K562 (cell line): ENCODE measurements around the gene CACNA2D2. TPM values are rescaled to one million over a fixed set of nuclear protein-coding genes. Genes with fewer than 3 reads are reported as not detected.
A peak's percentile ranks its signal among the peaks of the same experiment; 100 is the strongest.

Experiments used
- ATAC-seq: fragments of 200-7000 bp; cut with Tn5 transposase; 3 replicates; pipeline ENCODE4 v1.9.1; 2020; ENCODE audit warnings: moderate library complexity
- BruUV-seq: library from RNA; stranded (reverse); fragments of 400-500 nt; replicated peaks from 2 replicates; lab custom pipeline; 2021; lab: Mats Ljungman, UMichigan
- CTCF ChIA-PET: fragments of 300-600 bp; formaldehyde crosslinking; extraction: SDS; loops from one replicate; lab custom pipeline; 2021; ENCODE audit warnings: low intra/inter-chr PET ratio; lab: Yijun Ruan, JAX
- POLR2A ChIA-PET: fragments of 300-600, 350-650 bp; sonication (Branson Sonifier 250); formaldehyde crosslinking; extraction: SDS; loops from one replicate; lab custom pipeline; 2021; ENCODE audit warnings: antibody characterized with exemption, inconsistent platforms; lab: Yijun Ruan, JAX
- DNase-seq, 4 experiments: peaks; one replicate each; pipeline versions ENCODE4 v3.0.0 to v3.0.0-alpha.2; 2011 to 2018; ENCODE audit warnings: low spot score in 3 of 4, mixed read lengths in 3 of 4; ENCODE audit errors: extremely low read depth in 1 of 4
- FAIRE-seq: peaks from 2 replicates; lab custom pipeline; 2011; peaks lifted over from hg19 to GRCh38; lab: Jason Lieb, UNC
- H2AFZ ChIP-seq: 2 replicates; pipeline ENCODE4 v1.6.0; 2011; ENCODE audit warnings: low read depth, low read length, control low read depth, inconsistent platforms
- H3K27ac ChIP-seq: fragments of 200-600 bp; 3 replicates; pipeline ENCODE4 v1.8.0; 2011; ENCODE audit warnings: low read depth, mild to moderate bottlenecking, control low read depth, inconsistent platforms, low read length, moderate library complexity, mixed read lengths; ENCODE audit errors: extremely low read depth
- H3K27me3 ChIP-seq, 2 experiments: fragments of 300-600 bp in 1 of 2; 2 replicates in 1 of 2; 3 replicates in 1 of 2; pipeline versions ENCODE4 v1.6.0 to v1.8.0; 2011; ENCODE audit warnings: inconsistent platforms in 2 of 2, low read length in 2 of 2, mild to moderate bottlenecking in 1 of 2, mixed read lengths in 1 of 2, moderate library complexity in 1 of 2; ENCODE audit not compliant: control insufficient read depth in 2 of 2, insufficient read depth in 2 of 2
- H3K36me3 ChIP-seq: fragments of 300-600 bp; 3 replicates; pipeline ENCODE4 v1.8.0; 2011; ENCODE audit warnings: mild to moderate bottlenecking, low read length, inconsistent platforms; ENCODE audit not compliant: control insufficient read depth, insufficient read depth
- H3K4me1 ChIP-seq, 2 experiments: fragments of 200-600 bp in 1 of 2; replicated peaks in 1 of 2; 2 replicates in 1 of 2; 3 replicates in 1 of 2; pipeline versions ENCODE4 v1.5.1 to v1.8.0; 2011; ENCODE audit warnings: inconsistent platforms in 2 of 2, low read length in 2 of 2, mild to moderate bottlenecking in 1 of 2, mixed read lengths in 1 of 2, moderate library complexity in 1 of 2; ENCODE audit not compliant: control insufficient read depth in 2 of 2, insufficient read depth in 2 of 2
- H3K4me2 ChIP-seq: 2 replicates; pipeline ENCODE4 v1.6.1; 2011; ENCODE audit warnings: low read length, control low read depth, inconsistent platforms, mixed read lengths; ENCODE audit not compliant: insufficient read depth
- H3K4me3 ChIP-seq: fragments of 200-600 bp; sonication (generic), shearing (Covaris generic); 2 replicates; pipeline ENCODE4 v1.5.1; 2016; ENCODE audit warnings: control low read depth, inconsistent platforms
- H3K79me2 ChIP-seq: fragments of 200-600 bp; 3 replicates; pipeline ENCODE4 v1.8.0; 2011; ENCODE audit warnings: low read length, inconsistent platforms; ENCODE audit not compliant: control insufficient read depth, insufficient read depth
- H3K9ac ChIP-seq, 2 experiments: 2 replicates each; pipeline versions ENCODE4 v1.6.0 to v1.6.1; 2011; ENCODE audit warnings: low read depth in 2 of 2, low read length in 2 of 2, control low read depth in 1 of 2, inconsistent platforms in 1 of 2, mild to moderate bottlenecking in 1 of 2, mixed read lengths in 1 of 2; ENCODE audit not compliant: insufficient read depth in 1 of 2
- H3K9me1 ChIP-seq: one replicate; pipeline ENCODE4 v1.6.0; 2011; ENCODE audit warnings: inconsistent platforms, mild to moderate bottlenecking, low read length, moderate library complexity; ENCODE audit not compliant: control insufficient read depth, insufficient read depth
- H3K9me3 ChIP-seq: replicated peaks from 2 replicates; pipeline ENCODE4 v1.5.1; 2011; ENCODE audit warnings: low read depth, low read length, inconsistent platforms; ENCODE audit not compliant: control insufficient read depth, insufficient read depth
- H4K20me1 ChIP-seq: replicated peaks from 2 replicates; pipeline ENCODE4 v1.6.1; 2011; ENCODE audit warnings: low read length, inconsistent platforms, mixed read lengths; ENCODE audit not compliant: control insufficient read depth, insufficient read depth
- FOXJ3 ChIP-seq: sonication (generic); formaldehyde crosslinking; IDR thresholded peaks from 2 replicates; pipeline ENCODE4 v1.4.0; 2020; ENCODE audit warnings: mild to moderate bottlenecking, missing genetic modification reagents
- POU5F1 ChIP-seq: fragments of 150-350 bp; IDR thresholded peaks from 2 replicates; pipeline ENCODE4 v1.6.1; 2014; ENCODE audit warnings: borderline replicate concordance, low read length, low read depth, mild to moderate bottlenecking; ENCODE audit not compliant: partially characterized antibody
- RAD51 ChIP-seq: fragments of 450-650 bp; IDR thresholded peaks from 2 replicates; pipeline ENCODE4 v1.7.1; 2016; ENCODE audit warnings: low read depth, mild to moderate bottlenecking, borderline replicate concordance
- ZNF75A ChIP-seq: fragments of 450-650 bp; formaldehyde crosslinking; IDR thresholded peaks from 2 replicates; pipeline ENCODE4 v1.4.0; 2020; ENCODE audit warnings: mild to moderate bottlenecking
- WGBS: fragments of 100-300 bp; shearing (Covaris generic); methylation state at CpG from one replicate; pipeline ENCODE4 v1.1.6; 2016; ENCODE audit warnings: low coverage, mixed read lengths; ENCODE audit not compliant: insufficient coverage; ENCODE audit errors: missing lambda C conversion rate; 5-methylcytosine and 5-hydroxymethylcytosine counted together
- in situ Hi-C: fragments of 300-500 bp; cut with MboI; formaldehyde crosslinking; loops from 4 replicates; pipeline ENCODE4 v1.15.0; 2018; ENCODE audit warnings: inconsistent platforms, mixed read lengths
- intact Hi-C: fragments of 100-400 bp; cut with micrococcal nuclease; formaldehyde crosslinking; loops from 2 replicates; pipeline ENCODE4 v1.14.2; 2022
- polyA plus RNA-seq, 8 experiments: library from polyadenylated mRNA; depleted of rRNA in 4 of 8; stranded (reverse) in 5 of 8; unstranded in 3 of 8; fragments of >200 nt; fragmentation: Nextera tagmentation in 2 of 8; fragmentation: Illumina TruSeq in 1 of 8; extraction: Ambion mirVana in 2 of 8; extraction: Trizol in 1 of 8; gene quantifications; 2 replicates each; pipeline versions ENCODE4 v1.2.1 to v1.2.3, GENCODE V29; 2011 to 2014; ENCODE audit warnings: inconsistent platforms in 1 of 8, missing spikeins in 1 of 8
- total RNA-seq, 7 experiments: library from RNA; depleted of rRNA in 6 of 7; stranded (reverse); fragments of >200 nt in 6 of 7; fragmentation: Illumina TruSeq in 2 of 7; extraction: Trizol in 2 of 7; gene quantifications; 2 replicates each; pipeline versions ENCODE4 v1.2.1 to v1.2.3, GENCODE V29; 2011 to 2021; ENCODE audit warnings: low replicate concordance in 1 of 7
- TF ChIP-seq, protein P1 (sequence below), 2 experiments: IDR thresholded peaks; 2 replicates each; pipeline ENCODE4 v1.6.1; 2012; ENCODE audit warnings: improper control_type of control experiment in 2 of 2, low read depth in 2 of 2, low read length in 2 of 2, borderline replicate concordance in 1 of 2
- TF ChIP-seq, protein P2 (sequence below): fragments of 200-600 bp; sonication (generic); IDR thresholded peaks from one replicate; pipeline ENCODE4 v1.6.1; 2012; ENCODE audit warnings: mild to moderate bottlenecking, low read depth, low read length, inconsistent platforms

The CACNA2D2 gene
- total and polyA plus RNA-seq, 9 of the 15 experiments (the other 6 are each of a cell fraction or from before 2014, with no cell fraction given): 0.11 to 0.58 (median 0.36) TPM; not detected in 2

DNA sequence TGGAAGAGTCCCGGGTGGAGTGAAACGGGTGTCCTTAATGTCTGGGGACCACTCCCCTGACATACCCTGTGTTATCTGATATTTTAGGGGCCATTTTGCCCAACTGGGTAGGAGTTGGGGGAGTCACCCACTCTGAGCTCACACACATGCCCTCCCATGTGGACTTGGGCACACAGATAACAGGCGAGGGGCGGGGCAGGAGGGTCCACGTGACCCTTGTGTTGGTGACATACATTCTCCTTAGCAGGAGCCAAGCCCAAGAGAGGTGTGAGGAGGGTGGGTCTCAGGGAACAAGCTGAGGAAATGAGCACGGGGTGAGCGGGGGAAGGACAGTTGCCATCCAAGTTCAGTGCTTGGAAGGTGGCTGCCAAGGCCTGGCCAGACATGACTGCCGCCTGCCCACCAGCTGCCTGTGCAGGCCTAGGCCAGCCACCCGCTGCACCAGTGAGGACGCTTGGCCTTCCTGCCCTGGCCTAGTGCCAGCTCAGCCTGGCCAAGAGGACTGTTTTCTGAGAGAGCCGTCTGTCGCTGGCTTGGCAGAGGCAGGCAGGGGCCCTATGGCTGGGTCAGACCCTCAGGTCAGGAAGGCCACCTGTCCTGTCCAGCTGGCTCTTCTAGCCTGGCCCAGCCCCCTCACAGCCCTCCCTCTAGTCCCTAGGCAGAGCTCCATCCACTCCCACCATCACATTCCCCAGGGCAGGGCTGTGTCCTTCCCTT lies 112.8 kb downstream of the CACNA2D2 start:
- no peak overlapping the region for H3K4me3 ChIP-seq
- H4K20me1 ChIP-seq: no peaks in the 10 kb centered on the region
- H2AFZ ChIP-seq: no peak overlapping the region
- H3K9ac ChIP-seq: no peak overlapping the region
- POLR2A ChIA-PET: interaction anchor here (0.7 kb wide), 1 partner anchor 196 kb away, joined by 3 read pairs; no protein-coding TSS in a partner anchor
- H3K4me1 ChIP-seq: peaks cover 4 to 40% of the 10 kb centered on the region in 2 experiments; a peak in 2 of 5 replicates
- H3K36me3 ChIP-seq: no peaks in the 10 kb centered on the region
- no peaks in the 10 kb centered on the region for H3K9me3 ChIP-seq
- in situ Hi-C loops: no loop called here
- no peak overlapping the region for H3K4me2 ChIP-seq
- peaks cover 0 to 18% of the 10 kb centered on the region in 2 experiments; a peak in 4 of 5 replicates for H3K27me3 ChIP-seq
- DNase-seq: peak in 3 of 4 experiments; percentile 20 to 28 (median 24)
- H3K79me2 ChIP-seq: no peaks in the 10 kb centered on the region
- 10% methylated on average over 6 of the region's 12 CpGs for WGBS
- no peaks in the 10 kb centered on the region for H3K9me1 ChIP-seq
- intact Hi-C loops: no loop called here
- ATAC-seq: 0 out of 3 replicates have a peak, but pooled peaks have one; percentile 21
- CTCF ChIA-PET: no interaction called here
- no peak for FAIRE-seq
- no peak overlapping the region for H3K27ac ChIP-seq
- BruUV-seq: no TSS peak
- TF ChIP-seq FOXJ3 (CRISPR knock-in tag) (no peak), ZNF75A (CRISPR knock-in tag) (no peak), POU5F1 (no peak), RAD51 (0 out of 2 replicates have a peak, but pooled peaks have one; percentile 33)
- TF ChIP-seq, protein P1, sequence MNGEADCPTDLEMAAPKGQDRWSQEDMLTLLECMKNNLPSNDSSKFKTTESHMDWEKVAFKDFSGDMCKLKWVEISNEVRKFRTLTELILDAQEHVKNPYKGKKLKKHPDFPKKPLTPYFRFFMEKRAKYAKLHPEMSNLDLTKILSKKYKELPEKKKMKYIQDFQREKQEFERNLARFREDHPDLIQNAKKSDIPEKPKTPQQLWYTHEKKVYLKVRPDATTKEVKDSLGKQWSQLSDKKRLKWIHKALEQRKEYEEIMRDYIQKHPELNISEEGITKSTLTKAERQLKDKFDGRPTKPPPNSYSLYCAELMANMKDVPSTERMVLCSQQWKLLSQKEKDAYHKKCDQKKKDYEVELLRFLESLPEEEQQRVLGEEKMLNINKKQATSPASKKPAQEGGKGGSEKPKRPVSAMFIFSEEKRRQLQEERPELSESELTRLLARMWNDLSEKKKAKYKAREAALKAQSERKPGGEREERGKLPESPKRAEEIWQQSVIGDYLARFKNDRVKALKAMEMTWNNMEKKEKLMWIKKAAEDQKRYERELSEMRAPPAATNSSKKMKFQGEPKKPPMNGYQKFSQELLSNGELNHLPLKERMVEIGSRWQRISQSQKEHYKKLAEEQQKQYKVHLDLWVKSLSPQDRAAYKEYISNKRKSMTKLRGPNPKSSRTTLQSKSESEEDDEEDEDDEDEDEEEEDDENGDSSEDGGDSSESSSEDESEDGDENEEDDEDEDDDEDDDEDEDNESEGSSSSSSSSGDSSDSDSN (IDR thresholded peaks at IDR 0.05; ENCODE audit: borderline replicate concordance in 1 of 2, low read depth in 2 of 2, low read length in 2 of 2): no peak
- TF ChIP-seq, protein P2, sequence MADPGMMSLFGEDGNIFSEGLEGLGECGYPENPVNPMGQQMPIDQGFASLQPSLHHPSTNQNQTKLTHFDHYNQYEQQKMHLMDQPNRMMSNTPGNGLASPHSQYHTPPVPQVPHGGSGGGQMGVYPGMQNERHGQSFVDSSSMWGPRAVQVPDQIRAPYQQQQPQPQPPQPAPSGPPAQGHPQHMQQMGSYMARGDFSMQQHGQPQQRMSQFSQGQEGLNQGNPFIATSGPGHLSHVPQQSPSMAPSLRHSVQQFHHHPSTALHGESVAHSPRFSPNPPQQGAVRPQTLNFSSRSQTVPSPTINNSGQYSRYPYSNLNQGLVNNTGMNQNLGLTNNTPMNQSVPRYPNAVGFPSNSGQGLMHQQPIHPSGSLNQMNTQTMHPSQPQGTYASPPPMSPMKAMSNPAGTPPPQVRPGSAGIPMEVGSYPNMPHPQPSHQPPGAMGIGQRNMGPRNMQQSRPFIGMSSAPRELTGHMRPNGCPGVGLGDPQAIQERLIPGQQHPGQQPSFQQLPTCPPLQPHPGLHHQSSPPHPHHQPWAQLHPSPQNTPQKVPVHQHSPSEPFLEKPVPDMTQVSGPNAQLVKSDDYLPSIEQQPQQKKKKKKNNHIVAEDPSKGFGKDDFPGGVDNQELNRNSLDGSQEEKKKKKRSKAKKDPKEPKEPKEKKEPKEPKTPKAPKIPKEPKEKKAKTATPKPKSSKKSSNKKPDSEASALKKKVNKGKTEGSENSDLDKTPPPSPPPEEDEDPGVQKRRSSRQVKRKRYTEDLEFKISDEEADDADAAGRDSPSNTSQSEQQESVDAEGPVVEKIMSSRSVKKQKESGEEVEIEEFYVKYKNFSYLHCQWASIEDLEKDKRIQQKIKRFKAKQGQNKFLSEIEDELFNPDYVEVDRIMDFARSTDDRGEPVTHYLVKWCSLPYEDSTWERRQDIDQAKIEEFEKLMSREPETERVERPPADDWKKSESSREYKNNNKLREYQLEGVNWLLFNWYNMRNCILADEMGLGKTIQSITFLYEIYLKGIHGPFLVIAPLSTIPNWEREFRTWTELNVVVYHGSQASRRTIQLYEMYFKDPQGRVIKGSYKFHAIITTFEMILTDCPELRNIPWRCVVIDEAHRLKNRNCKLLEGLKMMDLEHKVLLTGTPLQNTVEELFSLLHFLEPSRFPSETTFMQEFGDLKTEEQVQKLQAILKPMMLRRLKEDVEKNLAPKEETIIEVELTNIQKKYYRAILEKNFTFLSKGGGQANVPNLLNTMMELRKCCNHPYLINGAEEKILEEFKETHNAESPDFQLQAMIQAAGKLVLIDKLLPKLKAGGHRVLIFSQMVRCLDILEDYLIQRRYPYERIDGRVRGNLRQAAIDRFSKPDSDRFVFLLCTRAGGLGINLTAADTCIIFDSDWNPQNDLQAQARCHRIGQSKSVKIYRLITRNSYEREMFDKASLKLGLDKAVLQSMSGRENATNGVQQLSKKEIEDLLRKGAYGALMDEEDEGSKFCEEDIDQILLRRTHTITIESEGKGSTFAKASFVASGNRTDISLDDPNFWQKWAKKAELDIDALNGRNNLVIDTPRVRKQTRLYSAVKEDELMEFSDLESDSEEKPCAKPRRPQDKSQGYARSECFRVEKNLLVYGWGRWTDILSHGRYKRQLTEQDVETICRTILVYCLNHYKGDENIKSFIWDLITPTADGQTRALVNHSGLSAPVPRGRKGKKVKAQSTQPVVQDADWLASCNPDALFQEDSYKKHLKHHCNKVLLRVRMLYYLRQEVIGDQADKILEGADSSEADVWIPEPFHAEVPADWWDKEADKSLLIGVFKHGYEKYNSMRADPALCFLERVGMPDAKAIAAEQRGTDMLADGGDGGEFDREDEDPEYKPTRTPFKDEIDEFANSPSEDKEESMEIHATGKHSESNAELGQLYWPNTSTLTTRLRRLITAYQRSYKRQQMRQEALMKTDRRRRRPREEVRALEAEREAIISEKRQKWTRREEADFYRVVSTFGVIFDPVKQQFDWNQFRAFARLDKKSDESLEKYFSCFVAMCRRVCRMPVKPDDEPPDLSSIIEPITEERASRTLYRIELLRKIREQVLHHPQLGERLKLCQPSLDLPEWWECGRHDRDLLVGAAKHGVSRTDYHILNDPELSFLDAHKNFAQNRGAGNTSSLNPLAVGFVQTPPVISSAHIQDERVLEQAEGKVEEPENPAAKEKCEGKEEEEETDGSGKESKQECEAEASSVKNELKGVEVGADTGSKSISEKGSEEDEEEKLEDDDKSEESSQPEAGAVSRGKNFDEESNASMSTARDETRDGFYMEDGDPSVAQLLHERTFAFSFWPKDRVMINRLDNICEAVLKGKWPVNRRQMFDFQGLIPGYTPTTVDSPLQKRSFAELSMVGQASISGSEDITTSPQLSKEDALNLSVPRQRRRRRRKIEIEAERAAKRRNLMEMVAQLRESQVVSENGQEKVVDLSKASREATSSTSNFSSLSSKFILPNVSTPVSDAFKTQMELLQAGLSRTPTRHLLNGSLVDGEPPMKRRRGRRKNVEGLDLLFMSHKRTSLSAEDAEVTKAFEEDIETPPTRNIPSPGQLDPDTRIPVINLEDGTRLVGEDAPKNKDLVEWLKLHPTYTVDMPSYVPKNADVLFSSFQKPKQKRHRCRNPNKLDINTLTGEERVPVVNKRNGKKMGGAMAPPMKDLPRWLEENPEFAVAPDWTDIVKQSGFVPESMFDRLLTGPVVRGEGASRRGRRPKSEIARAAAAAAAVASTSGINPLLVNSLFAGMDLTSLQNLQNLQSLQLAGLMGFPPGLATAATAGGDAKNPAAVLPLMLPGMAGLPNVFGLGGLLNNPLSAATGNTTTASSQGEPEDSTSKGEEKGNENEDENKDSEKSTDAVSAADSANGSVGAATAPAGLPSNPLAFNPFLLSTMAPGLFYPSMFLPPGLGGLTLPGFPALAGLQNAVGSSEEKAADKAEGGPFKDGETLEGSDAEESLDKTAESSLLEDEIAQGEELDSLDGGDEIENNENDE: no peak
